Activated CD4-positive, CD25-positive, alpha-beta regulatory T cell treated with anti-CD3 and anti-CD28 coated beads, Interleukin-2, amount 50 U/mL, for 24 hours (primary cell): ENCODE measurements around the gene FCHO2.
"Not testable (repeated sequence)": the region's sequence is repeated elsewhere in the genome, so short reads cannot be mapped to it uniquely, and the experiment has no call there.

Source experiments
- ATAC-seq, 2 donors: fragments of 150-1000 bp; cut with Tn5 transposase; one replicate each; pipeline ENCODE4 v1.10.0; 2021; ENCODE audit warnings: mild to moderate bottlenecking in 1 of 2, moderate library complexity in 1 of 2

Gene FCHO2

GRCh38 chr5:72955768-72956323, at the start of gene FCHO2:
FCHO2 (plus strand) TSS chr5:72956041; CDS start chr5:72956097, 56 bp downstream.
- peak; percentile 93 to 95 for ATAC-seq

GRCh38 chr5:72906806-72907205, 49.0 kb upstream of the FCHO2 start:
- ATAC-seq, result no peak

- ATAC-seq, result no peak
Measured at GRCh38 chr5:72908664-72909063, 47.2 kb upstream of the FCHO2 start.

- ATAC-seq, result no peak
Measured at GRCh38 chr5:72917371-72917776, 38.5 kb upstream of the FCHO2 start.

- no peak for ATAC-seq
Measured at GRCh38 chr5:72920690-72921502, 34.9 kb upstream of the FCHO2 start.

GRCh38 chr5:72921886-72922285, 34.0 kb upstream of the FCHO2 start:
- no peak for ATAC-seq

- ATAC-seq, result no peak
Measured at GRCh38 chr5:72922422-72922821, 33.4 kb upstream of the FCHO2 start.

GRCh38 chr5:72925336-72926010, 30.4 kb upstream of the FCHO2 start:
- no peak for ATAC-seq

GRCh38 chr5:72932686-72933085, 23.2 kb upstream of the FCHO2 start:
- not testable (repeated sequence) for ATAC-seq

GRCh38 chr5:72934953-72935725, 20.7 kb upstream of the FCHO2 start:
- not testable (repeated sequence) for ATAC-seq

- ATAC-seq, result no peak
Measured at GRCh38 chr5:72936893-72937292, 18.9 kb upstream of the FCHO2 start.

GRCh38 chr5:72937517-72938061, 18.3 kb upstream of the FCHO2 start:
- no peak for ATAC-seq

- no peak for ATAC-seq
Measured at GRCh38 chr5:72938206-72938605, 17.6 kb upstream of the FCHO2 start.

- no peak for ATAC-seq
Measured at GRCh38 chr5:72940082-72940481, 15.8 kb upstream of the FCHO2 start.

GRCh38 chr5:72943307-72943706, 12.5 kb upstream of the FCHO2 start:
- ATAC-seq, result no peak

GRCh38 chr5:72947498-72947897, 8.3 kb upstream of the FCHO2 start:
- no peak for ATAC-seq

GRCh38 chr5:72949481-72949880, 6.4 kb upstream of the FCHO2 start:
- ATAC-seq, result no peak

GRCh38 chr5:72951671-72952468, 4.0 kb upstream of the FCHO2 start:
- ATAC-seq, result no peak

GRCh38 chr5:72954389-72954788, 1.5 kb upstream of the FCHO2 start:
- ATAC-seq, result no peak

GRCh38 chr5:72955143-72955767, 586 bp upstream of the FCHO2 start:
- peak; percentile 19 to 33 for ATAC-seq
